Fibroblast of villous mesenchyme (primary cell): ENCODE measurements around the gene KLC4. TPM values are rescaled to one million over a fixed set of nuclear protein-coding genes. Genes with fewer than 3 reads are reported as not detected.

Experiments
- DNase-seq: peaks from one replicate; pipeline ENCODE4 v3.0.0-alpha.2; 2010; ENCODE audit warnings: low read depth
- H3K4me3 ChIP-seq: 2 replicates; pipeline ENCODE4 v1.5.1; 2011; ENCODE audit warnings: low read depth, mild to moderate bottlenecking, low read length
- total RNA-seq: library from RNA; depleted of rRNA; stranded (reverse); fragments of >200 nt; gene quantifications from 2 replicates; pipeline ENCODE4 v1.2.3, GENCODE V29; 2012
- TF ChIP-seq, protein P1 (sequence below): IDR thresholded peaks from 2 replicates; pipeline ENCODE4 v1.5.1; 2012; ENCODE audit warnings: low read depth, mild to moderate bottlenecking, low read length; ENCODE audit not compliant: insufficient read depth

The KLC4 gene
- total RNA-seq, 1 donor = 16.0 TPM

DNA sequence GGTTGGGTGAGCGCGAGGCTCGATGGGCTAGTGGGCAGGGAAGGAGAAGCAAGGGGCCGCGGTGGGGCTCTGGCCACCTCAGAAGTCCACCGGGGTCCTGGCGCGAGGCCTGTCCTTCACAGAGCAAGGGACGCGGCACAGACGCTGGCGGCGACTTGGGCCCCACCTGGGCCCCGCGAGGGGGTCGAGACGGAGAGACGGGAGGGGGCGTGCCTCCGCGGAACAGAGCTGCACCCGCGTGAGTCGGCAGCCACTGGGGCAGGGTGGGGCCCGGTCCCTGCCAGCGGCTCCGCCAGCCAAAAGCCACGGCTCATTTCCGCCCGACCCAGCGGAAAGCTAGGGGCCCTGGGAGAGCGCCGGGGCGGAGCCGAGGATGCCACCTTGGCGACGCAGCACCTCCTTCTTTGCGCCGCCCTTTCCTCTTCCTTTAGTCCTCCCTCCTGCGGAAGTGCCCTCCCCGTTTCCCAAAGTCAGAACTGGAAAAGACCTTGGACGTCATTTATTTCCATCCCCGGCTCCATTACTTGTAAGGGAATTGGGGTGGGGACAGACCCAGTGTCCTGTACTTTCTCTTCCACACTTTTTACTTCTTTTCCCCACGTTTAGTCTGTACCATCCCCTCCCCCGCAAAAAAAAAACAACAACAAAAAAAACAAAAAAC is 5.8 kb upstream of the KLC4 start, which contains the start of gene CUL7:
TSS of gene CUL7 (minus strand) at position 307 of the 661 bp plus-strand sequence. CDS start 1,063 bp downstream, outside the sequence.
- peak within 1 kb of the TSS; percentile 93 for H3K4me3 ChIP-seq
- DNase-seq = peak; percentile 95
- TF ChIP-seq, protein P1, sequence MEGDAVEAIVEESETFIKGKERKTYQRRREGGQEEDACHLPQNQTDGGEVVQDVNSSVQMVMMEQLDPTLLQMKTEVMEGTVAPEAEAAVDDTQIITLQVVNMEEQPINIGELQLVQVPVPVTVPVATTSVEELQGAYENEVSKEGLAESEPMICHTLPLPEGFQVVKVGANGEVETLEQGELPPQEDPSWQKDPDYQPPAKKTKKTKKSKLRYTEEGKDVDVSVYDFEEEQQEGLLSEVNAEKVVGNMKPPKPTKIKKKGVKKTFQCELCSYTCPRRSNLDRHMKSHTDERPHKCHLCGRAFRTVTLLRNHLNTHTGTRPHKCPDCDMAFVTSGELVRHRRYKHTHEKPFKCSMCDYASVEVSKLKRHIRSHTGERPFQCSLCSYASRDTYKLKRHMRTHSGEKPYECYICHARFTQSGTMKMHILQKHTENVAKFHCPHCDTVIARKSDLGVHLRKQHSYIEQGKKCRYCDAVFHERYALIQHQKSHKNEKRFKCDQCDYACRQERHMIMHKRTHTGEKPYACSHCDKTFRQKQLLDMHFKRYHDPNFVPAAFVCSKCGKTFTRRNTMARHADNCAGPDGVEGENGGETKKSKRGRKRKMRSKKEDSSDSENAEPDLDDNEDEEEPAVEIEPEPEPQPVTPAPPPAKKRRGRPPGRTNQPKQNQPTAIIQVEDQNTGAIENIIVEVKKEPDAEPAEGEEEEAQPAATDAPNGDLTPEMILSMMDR = no peak

DNA sequence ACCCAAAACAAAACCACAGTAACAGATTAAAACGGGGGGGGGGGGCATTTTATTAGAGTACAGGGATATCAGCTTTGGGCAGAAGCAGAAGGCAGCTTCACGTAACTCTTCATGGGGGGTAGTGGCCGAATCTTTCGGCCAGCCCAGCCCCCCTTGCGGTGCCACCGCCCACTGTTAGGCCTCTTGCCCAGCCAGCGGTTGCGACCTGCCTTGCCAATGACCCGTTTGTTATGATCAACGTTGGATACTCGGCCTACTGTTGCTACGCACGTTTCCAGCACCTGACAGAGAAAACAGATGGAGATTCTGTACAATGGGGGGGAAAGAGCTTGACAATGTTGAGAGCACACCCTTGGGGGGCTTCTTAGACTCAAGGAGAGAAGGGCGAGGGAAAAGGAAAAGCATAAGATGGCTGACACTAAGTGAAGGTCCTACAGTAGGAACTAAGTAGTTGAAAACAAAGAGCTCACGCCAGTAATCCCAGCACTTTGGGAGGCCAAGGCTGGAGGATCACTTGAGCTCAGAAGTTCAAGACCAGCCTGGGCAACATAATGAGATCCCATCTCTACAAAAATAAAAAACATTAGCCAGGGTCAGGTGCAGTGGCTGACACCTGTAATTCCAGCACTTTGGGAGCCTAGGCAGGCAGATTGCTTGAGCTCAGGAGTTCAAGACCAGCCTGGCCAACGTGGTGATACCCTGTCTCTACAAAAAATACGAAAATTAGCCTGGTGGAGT is 5.1 kb upstream of the KLC4 start:
- H3K4me3 ChIP-seq = peak overlapping the region; percentile 93
- no peak for DNase-seq
- TF ChIP-seq, protein P1 = no peak

DNA sequence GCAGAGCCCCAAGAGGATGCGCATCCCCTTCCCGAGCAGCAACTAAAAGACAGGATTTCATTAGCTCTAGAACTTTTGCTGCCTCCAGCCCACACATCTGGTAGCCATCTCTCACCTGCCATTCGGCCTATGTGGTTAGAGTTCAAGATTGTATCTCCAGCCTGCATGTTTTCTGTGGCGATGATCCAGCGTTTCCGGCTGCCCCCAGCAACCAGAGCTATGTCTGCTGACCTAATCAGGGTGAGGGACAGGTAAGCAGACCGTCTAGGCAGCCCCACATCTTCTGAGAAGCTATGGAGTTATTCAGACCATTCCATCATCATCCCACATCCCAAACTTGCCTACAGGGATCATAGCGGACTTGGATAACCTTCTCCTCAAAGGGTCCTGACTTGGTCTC is 3.5 kb upstream of the KLC4 start:
- DNase-seq = no peak
- TF ChIP-seq, protein P1 = no peak
- no peak overlapping the region for H3K4me3 ChIP-seq

DNA sequence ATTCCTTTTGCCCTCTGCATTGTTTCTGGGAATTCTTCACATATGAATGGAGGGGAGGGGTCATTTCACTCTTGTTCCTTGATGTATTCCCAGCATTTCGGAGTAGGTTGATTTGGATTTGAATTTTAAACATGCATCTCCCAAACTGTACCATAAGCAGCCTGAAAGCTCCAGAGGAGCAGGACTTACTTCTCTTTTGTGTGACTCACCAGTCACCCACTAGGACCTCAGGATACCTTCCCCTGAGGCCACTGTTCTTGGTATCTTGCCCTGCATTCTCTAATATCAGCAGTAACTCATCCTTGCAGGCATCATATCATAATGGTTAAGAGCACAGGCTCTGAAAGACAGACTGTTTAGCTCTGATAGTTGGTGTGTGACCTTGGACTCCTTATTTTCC is 900 bp upstream of the KLC4 start:
- peak overlapping the region; percentile 99 for H3K4me3 ChIP-seq
- no peak for DNase-seq
- TF ChIP-seq, protein P1 = no peak

DNA sequence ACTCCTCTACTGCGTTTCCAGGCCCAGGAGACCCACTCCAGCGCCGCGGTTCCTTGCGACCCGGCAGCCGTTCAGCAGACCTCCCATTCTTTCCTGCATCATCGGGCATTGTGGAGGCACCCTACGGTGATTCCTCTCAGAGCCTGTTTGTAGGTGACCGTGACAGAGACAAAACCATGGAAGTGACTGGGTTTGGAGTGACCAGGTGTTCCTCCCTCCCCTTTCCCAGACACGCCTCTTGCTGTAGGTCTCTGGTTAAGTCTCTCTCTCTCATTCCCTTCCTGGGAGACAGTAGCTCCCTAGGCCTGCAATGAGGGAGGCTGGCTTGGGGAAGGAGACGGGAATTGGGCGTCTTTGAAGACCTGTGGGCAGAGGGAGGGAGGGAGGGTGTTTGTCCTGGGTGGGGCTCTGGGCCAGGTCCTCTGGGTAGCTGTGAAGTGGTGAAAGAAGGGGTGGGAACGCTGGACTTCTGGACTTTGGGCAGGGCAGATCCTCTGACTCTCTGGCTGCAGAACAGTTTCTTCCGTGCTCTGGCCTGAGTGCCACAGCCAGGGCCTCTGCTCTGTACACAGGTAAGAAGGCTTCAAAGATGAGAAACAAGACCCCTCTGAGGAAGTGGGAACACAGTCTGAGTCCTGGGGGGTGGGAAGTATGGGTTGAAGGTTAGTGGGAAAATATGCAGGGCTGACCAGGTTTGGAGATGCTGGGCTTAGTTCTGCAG is 763 bp downstream of the KLC4 start:
- TF ChIP-seq, protein P1 = no peak
- DNase-seq = peak; percentile 16
- H3K4me3 ChIP-seq = peak overlapping the region; percentile 99

DNA sequence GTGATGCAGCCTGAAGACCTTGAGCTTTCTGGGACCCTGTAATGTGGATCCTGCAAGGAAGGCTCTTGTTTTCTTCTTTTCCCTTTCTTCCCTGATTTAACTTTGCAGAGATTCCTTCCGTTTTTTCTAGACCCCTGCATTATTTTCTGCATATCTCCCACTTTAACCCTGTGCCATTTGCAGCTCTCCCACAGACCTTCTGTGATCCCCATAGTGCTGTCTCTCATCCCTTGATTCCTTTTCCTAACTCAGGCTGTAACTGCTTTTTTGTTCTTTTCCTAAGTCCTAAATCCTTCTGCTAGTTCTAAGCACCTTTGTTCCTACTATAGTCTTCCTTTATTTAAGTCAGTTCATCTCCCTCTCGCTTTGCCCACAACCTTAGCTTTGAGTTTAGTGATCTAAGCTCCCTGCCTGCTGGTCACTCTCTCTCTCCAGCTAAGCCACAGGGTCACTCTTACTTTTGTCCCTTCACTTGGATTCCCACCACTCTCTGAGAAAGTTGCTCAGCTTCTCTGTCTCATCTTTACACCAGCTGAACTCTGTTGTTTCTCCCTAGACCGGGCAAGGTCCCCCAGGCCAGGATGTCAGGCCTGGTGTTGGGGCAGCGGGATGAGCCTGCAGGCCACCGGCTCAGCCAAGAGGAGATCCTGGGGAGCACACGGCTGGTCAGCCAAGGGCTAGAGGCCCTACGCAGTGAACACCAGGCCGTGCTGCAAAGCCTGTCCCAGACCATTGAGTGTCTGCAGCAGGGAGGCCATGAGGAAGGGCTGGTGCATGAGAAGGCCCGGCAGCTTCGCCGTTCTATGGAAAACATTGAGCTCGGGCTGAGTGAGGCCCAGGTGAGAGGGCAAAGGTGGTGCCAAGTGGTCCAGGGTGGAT is 1.6 kb downstream of the KLC4 start:
- TF ChIP-seq, protein P1 = no peak
- peak overlapping the region; percentile 99 for H3K4me3 ChIP-seq

More for the DNA sequence above, 1.6 kb downstream of the KLC4 start:
- no peak for DNase-seq
